GM18867 (cell line): ENCODE results near the gene GABRA4.

Experiments
- ATAC-seq: cut with Tn5 transposase; IDR thresholded peaks from one replicate; pipeline ENCODE4 v1.9.1; 2021; ENCODE audit warnings: mild to moderate bottlenecking, moderate library complexity; ENCODE audit not compliant: unreplicated experiment

The GABRA4 gene

DNA sequence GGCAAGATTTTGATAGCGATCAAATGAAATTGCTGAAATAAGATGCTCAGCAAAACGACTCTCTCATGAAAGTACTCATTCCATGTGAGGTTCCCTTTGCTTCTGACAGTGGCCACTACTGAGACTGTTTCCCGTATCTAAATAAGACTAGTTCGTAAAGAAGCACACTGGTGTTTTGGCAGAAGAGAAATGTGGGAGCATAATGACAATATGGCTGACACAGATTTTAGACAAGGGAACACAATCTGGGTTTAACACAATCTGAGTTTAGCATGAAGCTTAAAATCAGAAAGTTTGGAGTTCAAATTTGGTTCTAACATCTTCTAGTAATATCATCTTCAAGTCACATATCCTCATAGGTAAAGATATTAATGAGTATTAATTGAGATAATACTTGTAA, 13.7 kb downstream of the GABRA4 start:
- no peak for ATAC-seq

- no peak for ATAC-seq
Observed at GRCh38 chr4:46979283-46979682, 14.1 kb downstream of the GABRA4 start.

GRCh38 chr4:46977245-46977644, 16.1 kb downstream of the GABRA4 start:
- no peak for ATAC-seq

DNA sequence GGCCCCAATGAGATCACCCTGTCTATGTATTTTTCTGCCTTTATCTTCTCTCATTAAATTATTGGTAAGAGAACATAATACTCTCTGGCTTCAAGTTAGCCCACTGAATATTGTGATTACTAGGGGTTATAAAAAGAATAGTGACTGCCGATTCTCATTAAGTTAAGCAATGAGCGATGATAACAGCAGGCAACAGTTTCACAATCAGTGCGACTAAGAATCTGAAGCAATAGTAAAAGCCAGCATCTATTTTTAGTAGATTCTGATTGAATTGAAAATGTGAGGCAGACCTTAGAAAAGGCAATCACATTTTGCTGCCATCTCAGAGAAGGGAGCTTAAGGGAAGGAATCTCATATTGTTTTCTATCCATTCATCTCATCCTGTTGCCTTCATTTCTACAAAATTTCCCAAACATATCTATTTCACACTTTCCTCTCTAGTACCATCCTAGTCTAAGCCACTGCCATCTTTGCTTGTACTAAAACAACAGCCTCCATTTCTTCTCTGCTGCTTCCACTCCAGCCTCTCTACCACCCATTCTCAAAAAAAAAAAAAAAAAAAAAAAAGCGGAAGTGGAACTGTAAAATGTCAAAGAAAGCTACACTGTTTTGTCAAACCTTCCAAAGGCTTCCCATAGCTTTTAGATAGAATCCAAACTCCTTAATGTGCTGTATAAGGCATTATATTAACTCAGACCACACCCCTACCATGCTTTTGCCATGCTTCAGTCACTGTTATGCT, 17.4 kb downstream of the GABRA4 start:
- peak; percentile 62 for ATAC-seq

DNA sequence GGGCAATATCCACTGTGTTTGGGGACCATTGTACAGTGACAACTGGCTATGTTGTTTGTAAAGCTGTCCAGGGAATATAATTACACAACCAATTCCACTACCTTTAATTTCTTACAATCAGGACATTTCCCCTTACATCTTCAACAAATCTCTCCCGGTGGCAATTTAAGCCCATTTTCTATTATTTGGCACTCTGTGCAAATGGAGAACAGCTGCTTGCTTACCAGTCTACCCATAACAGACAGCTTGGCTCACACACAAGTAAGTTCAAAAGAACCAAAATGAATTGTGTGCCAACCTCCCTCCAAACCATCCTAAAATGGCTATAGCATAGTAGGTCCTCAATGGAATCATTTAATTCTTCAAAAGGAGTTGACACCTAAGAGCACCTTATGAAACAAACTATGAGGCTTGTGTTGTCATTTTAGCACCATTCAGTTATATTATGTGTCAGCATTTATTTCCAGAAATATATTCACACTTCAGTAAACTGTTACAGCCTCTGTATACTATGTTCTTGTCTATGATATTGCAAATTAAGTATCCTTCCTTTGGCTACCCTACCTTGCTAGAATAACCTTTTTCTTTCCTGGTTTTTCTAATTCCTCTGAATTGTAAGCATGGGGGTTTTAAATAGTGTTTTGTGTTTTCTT, 18.4 kb downstream of the GABRA4 start:
- peak; percentile 38 for ATAC-seq

DNA sequence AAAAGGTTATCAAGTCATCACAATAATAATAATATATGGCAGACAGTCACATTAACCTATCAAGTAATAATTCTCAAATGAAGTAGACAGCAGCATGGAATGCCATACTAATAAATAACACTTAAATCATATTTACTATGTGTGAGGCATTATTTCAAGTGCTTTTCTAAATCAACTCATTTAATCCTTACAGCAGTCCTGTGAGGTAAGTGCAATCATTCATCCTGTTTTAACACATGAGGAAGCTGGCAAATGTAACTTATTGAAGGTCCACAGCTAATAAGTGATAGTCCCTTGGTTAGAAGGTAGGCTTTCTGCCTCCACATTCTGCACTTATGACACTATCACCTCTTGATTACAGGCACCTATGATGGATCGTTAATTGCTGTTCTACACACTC, 24.5 kb downstream of the GABRA4 start:
- no peak for ATAC-seq

DNA sequence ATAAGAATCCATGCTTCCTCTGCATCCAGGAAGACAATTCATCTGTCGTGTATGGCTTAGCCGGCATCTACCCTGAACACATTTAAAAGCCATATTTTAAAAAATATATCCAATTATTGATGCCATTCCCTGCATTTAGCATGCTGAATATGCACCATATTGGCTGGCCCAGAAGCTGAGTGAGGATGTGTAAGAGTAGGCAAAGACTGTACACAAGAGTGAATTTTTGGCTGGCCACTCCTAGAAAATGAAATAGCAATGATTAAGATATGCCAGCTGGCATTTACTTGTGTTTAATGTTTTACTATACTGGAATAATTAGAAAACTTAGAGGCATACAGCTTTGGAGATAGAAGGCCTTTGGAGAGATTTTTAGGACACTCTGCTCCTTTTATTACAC, 25.8 kb downstream of the GABRA4 start:
- ATAC-seq = no peak

DNA sequence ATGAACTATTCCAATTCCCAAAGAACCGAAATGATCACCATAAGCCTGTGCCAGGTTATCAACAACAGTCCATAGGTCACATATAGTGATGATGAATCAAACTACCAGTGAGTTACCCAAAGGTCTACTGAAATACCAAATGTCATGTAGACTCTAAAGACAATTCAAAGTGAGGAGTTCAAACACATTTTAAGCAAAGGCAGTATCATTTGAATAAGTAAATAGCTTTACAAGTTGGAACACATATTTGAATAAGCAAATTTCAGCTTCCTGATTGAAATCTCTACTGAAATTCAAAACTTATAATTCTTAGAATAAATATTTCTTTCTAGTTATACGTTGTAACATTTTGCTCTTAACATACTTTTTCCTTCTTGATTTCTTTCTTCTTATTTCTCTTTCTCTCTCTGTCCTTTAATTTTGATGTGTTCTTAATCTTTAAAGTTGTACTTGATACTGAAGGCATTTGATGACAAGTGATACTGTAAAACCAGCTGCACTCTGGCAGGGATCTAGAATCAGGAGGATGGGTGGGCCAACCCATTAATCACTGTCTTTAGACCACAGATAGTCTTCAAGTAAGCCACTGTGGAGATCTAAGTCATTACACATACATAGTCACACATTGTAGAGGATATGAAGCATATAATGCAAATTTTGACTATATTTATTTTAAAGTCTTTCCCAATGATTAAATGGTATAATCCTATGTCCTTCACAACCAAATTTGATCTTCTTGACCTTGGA, 34.5 kb downstream of the GABRA4 start:
- peak; percentile 47 for ATAC-seq

DNA sequence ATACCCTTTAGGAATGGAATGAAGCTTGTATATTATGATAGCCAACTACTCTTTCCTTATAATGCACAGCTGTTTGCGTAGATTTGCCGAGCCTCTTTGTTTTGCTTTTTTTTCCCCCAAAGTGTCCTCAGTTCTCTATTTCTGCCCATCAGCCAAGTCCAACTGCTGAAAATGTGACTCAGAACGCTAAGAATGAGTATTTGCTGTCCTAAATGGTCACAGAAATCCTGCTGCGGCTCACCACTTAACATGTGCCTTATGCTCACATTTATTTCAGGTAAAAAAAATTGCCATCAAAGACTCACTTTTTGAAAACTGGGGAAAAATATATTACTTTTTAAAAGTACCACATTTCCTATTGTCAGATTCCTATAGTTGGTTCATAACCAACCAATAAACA, 36.9 kb downstream of the GABRA4 start:
- no peak for ATAC-seq

GRCh38 chr4:46955601-46956000, 37.8 kb downstream of the GABRA4 start:
- no peak for ATAC-seq

DNA sequence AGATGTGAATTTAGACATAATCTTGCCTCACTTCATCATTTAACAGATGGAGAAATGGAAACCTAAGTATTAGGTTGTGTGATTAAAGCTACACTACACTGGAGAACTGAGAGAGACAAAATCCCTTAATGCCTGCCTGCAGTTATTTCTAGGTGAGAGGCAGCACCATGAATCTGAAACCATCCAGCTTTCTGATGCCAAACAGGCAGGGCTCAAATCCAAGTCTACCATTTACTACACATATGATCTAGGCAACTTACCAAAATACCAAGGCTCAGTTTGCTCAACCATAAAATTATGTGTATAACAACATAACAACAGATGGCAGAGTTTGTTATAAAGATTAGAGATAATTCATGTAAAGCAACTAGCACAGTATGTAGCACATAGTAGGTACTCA, 38.7 kb downstream of the GABRA4 start:
- no peak for ATAC-seq

- ATAC-seq = no peak
Observed at GRCh38 chr4:46953564-46953963, 39.8 kb downstream of the GABRA4 start.

GRCh38 chr4:46952451-46952850, 40.9 kb downstream of the GABRA4 start:
- no peak for ATAC-seq

DNA sequence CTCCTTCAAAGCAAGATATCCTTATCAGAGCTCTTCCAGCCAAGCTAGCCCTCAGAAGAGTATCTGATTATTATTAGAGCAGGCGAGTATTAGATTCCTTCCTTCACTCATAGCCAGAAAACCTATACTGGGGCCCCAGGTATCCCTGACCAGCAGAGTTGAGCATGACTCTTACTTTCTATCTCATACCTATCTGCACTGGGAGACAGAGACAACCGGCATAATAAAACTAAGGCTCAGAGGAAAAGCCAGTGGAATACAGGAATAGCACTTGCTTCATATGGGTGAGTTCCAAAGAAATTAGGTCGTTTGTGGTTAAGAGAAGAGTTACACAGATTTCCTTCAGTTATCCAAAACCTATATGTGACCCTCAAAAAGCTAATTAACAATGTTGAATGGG, 42.6 kb downstream of the GABRA4 start:
- no peak for ATAC-seq

- ATAC-seq = no peak
Observed at GRCh38 chr4:46949822-46950221, 43.6 kb downstream of the GABRA4 start.

GRCh38 chr4:46947541-46947940, 45.8 kb downstream of the GABRA4 start:
- ATAC-seq = no peak

DNA sequence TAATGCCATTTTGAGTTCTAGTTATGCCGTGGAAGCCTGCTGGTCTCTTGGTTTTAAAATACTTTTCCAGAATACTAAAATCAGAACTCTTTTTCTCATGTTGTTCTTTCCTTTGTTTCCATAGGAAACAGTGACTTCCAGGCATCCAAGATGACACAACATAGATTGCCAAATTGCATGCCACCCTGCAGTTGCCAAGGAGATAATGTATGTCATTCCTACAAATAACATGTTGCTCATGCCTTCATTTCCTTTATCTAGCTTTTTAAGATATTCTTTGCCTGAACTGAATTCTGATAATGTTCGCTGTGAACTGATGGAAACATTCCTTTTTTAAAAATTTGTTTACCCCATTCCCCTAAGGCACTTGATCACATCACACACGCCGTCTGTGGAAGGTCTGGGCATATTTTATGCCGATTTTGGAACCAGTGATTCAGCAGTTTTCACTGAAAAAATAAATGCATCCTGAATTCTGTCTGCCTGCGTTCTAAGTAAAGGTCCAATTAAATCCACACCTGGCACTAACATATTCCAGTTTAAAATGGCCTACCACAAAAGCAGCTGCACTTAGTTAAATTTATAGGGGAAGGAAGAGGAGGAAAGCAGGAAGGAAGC, 46.4 kb downstream of the GABRA4 start:
- no peak for ATAC-seq

- ATAC-seq = no peak
Observed at GRCh38 chr4:46945062-46945461, 48.3 kb downstream of the GABRA4 start.

GRCh38 chr4:46944345-46944744, 49.0 kb downstream of the GABRA4 start:
- no peak for ATAC-seq

GRCh38 chr4:46937493-46937892, 55.9 kb downstream of the GABRA4 start:
- peak; percentile 56 for ATAC-seq

DNA sequence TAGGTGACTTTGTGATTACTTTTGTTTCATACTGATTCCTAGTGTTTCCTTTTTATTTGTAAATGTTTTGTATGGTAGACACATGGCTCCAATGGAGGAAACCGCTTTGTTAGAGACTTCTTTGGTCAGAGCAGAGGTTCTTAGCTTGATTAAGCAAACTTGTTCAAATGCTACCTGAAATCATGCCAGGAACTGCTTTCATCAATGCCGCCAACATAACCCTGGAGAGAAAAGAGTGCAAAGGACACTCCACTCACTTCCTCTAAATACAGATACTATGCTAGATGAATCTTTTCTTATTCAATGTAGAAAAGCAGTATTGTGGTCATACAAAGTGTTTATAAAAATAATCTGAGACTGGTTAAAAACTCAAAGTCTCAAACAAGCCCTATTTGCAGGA, 58.7 kb downstream of the GABRA4 start:
- ATAC-seq = no peak

GRCh38 chr4:46933686-46934085, 59.7 kb downstream of the GABRA4 start:
- no peak for ATAC-seq
